ENCODE measurements around the gene MPP3. TPM values are rescaled to one million over a fixed set of nuclear protein-coding genes. Genes with fewer than 3 reads are reported as not detected.

MPP3 gene
- total RNA-seq, 1 donor from 2014 or later: 5.9 TPM

GRCh38 chr17:43825567-43825966 lies 7.4 kb downstream of the MPP3 start:
- TF ChIP-seq CTCF (IDR thresholded peaks at IDR 0.05): no peak
- Mint-ChIP-seq H3K27ac (ENCODE audit: unreplicated experiment) (no peak overlapping the region), H3K9me3 (ENCODE audit: unreplicated experiment) (no peaks in the 10 kb centered on the region), H3K27me3 (ENCODE audit: unreplicated experiment) (no peaks in the 10 kb centered on the region), H3K4me3 (ENCODE audit: unreplicated experiment) (no peak overlapping the region), H3K4me1 (ENCODE audit: unreplicated experiment) (peaks cover 2% of the 10 kb centered on the region), H3K36me3 (ENCODE audit: unreplicated experiment) (peaks cover 8% of the 10 kb centered on the region)
- no peak for DNase-seq (ENCODE audit: extremely low spot score, unreplicated experiment)

- no peak for TF ChIP-seq CTCF (IDR thresholded peaks at IDR 0.05)
- Mint-ChIP-seq H3K9me3 (ENCODE audit: unreplicated experiment) (no peaks in the 10 kb centered on the region), H3K4me3 (ENCODE audit: unreplicated experiment) (no peak overlapping the region), H3K4me1 (ENCODE audit: unreplicated experiment) (peaks cover 2% of the 10 kb centered on the region), H3K27ac (ENCODE audit: unreplicated experiment) (no peak overlapping the region), H3K27me3 (ENCODE audit: unreplicated experiment) (no peaks in the 10 kb centered on the region), H3K36me3 (ENCODE audit: unreplicated experiment) (peaks cover 12% of the 10 kb centered on the region)
- DNase-seq (ENCODE audit: extremely low spot score, unreplicated experiment): no peak
Measured at GRCh38 chr17:43823350-43824084, 9.4 kb downstream of the MPP3 start.

- no peak overlapping the region for H3K4me3 Mint-ChIP-seq (ENCODE audit: unreplicated experiment)
- H3K4me1 Mint-ChIP-seq (ENCODE audit: unreplicated experiment): peaks cover 2% of the 10 kb centered on the region
- H3K9me3 Mint-ChIP-seq (ENCODE audit: unreplicated experiment): no peaks in the 10 kb centered on the region
- no peak for TF ChIP-seq CTCF (IDR thresholded peaks at IDR 0.05)
- H3K36me3 Mint-ChIP-seq (ENCODE audit: unreplicated experiment): peaks cover 11% of the 10 kb centered on the region
- DNase-seq (ENCODE audit: extremely low spot score, unreplicated experiment): no peak
- H3K27ac Mint-ChIP-seq (ENCODE audit: unreplicated experiment): no peak overlapping the region
- no peaks in the 10 kb centered on the region for H3K27me3 Mint-ChIP-seq (ENCODE audit: unreplicated experiment)
Measured at GRCh38 chr17:43822570-43823190, 10.3 kb downstream of the MPP3 start.

GRCh38 chr17:43820759-43821158 lies 12.2 kb downstream of the MPP3 start:
- DNase-seq (ENCODE audit: extremely low spot score, unreplicated experiment): no peak
- Mint-ChIP-seq H3K27me3 (ENCODE audit: unreplicated experiment) (no peaks in the 10 kb centered on the region), H3K4me3 (ENCODE audit: unreplicated experiment) (no peak overlapping the region), H3K9me3 (ENCODE audit: unreplicated experiment) (no peaks in the 10 kb centered on the region), H3K27ac (ENCODE audit: unreplicated experiment) (no peak overlapping the region), H3K4me1 (ENCODE audit: unreplicated experiment) (peaks cover 2% of the 10 kb centered on the region), H3K36me3 (ENCODE audit: unreplicated experiment) (peaks cover 7% of the 10 kb centered on the region)
- TF ChIP-seq CTCF (IDR thresholded peaks at IDR 0.05): no peak

GRCh38 chr17:43818966-43819365 lies 14.0 kb downstream of the MPP3 start:
- H3K27me3 Mint-ChIP-seq (ENCODE audit: unreplicated experiment): no peaks in the 10 kb centered on the region
- TF ChIP-seq CTCF (IDR thresholded peaks at IDR 0.05): no peak
- peaks cover 7% of the 10 kb centered on the region for H3K36me3 Mint-ChIP-seq (ENCODE audit: unreplicated experiment)
- H3K9me3 Mint-ChIP-seq (ENCODE audit: unreplicated experiment): no peaks in the 10 kb centered on the region
- no peak overlapping the region for H3K27ac Mint-ChIP-seq (ENCODE audit: unreplicated experiment)
- no peak for DNase-seq (ENCODE audit: extremely low spot score, unreplicated experiment)
- peaks cover 9% of the 10 kb centered on the region for H3K4me1 Mint-ChIP-seq (ENCODE audit: unreplicated experiment)
- H3K4me3 Mint-ChIP-seq (ENCODE audit: unreplicated experiment): no peak overlapping the region

Data from osteocyte (in vitro differentiated cells).